Activated CD4-positive, alpha-beta T cell treated with anti-CD3 and anti-CD28 coated beads, Interleukin-2, amount 50 U/mL, for 1 hour (primary cell): ENCODE measurements around the gene GPC4.

ENCODE experiments used
- DNase-seq: peaks from one replicate; pipeline ENCODE4 v3.0.0-alpha.2; 2020

The GPC4 gene

GRCh38 chrX:133415276-133416105 lies at the start of gene GPC4:
Gene GPC4 (minus strand): TSS chrX:133415489. CDS start chrX:133414965, 524 bp downstream.
- DNase-seq: no peak

DNA sequence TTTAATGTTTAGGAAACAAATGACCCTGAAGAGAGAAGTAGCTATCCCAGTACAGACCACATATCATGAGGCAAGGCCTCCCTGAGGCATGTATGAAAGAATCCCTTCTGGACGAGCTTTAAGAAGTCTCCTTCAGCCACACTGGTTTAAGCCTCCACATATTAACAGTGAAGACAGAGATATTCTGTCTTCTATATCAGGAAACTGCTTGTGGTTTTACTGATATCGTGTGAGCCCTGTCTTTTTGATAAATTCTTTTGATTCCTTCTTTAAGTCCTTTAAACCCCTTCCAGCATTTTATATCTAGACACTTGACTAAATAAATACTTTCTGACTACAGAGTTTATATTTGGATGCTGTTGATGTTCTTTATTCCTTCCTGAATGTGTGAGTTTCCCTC lies 45.9 kb upstream of the GPC4 start:
- DNase-seq: no peak

- no peak for DNase-seq
Observed at GRCh38 chrX:133454924-133455323, 39.6 kb upstream of the GPC4 start.

GRCh38 chrX:133454491-133454914 lies 39.2 kb upstream of the GPC4 start:
- DNase-seq: no peak

- DNase-seq: no peak
Observed at GRCh38 chrX:133448512-133449076, 33.3 kb upstream of the GPC4 start.

DNA sequence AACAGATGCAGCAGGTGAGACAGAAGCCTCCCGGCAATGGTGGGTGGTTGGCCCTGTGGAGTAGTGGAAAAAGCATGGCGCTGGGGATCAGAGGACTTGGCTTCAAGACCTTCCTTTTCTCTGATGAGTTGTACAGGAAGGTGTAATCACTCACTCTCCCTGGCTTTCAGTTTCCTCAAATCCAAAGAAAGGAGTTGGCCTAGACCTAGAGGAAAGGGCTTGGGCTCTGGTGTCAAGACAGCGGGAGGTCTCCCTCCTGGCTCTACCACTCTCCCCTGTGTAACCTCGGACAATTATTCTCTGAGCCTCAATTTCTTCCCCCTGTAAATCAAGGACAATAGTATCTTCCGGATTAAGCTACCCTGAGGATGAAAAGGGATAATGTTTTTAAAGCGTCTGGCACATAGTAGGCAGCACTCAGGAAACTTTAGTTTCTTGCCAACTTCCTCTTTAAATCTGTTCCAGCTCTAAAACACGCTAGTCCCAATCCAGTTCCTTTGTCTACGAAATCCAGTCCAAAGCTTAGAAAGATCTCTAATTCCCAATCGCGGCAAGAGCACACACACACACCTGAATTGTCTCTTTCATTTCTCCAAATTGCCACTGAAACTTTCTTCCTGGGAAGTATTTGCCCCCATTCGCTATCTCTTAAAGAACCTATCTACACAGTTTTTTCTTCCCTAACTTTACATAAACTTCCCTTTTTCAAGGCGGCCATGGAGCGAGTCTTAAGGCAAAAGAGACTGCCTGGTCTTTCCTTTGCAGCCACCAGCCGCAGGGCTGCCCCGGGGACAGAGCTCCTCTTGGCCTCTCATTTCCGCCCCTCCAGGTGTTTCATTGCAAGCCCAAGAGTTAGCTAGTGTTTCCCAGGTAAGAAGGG lies 29.9 kb upstream of the GPC4 start:
- no peak for DNase-seq

DNA sequence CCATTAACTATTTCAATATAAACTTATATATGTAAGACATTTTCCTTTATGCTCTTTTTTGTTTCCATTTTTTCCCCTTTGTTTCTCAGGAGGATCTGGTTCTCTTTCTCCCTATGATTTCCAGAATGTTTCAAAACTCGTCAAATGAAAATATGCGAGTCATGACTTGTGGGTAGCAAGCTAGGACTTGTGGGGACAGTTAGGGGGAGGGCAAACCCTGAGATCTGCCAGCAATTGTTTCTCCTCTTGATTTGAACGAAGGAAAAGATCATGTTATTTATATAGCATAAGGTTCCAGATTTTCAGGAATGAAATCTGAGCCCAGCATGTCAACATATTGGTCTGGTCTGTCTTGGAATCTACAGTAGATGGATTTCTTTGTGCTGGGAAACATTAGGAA lies 28.9 kb upstream of the GPC4 start:
- no peak for DNase-seq

DNA sequence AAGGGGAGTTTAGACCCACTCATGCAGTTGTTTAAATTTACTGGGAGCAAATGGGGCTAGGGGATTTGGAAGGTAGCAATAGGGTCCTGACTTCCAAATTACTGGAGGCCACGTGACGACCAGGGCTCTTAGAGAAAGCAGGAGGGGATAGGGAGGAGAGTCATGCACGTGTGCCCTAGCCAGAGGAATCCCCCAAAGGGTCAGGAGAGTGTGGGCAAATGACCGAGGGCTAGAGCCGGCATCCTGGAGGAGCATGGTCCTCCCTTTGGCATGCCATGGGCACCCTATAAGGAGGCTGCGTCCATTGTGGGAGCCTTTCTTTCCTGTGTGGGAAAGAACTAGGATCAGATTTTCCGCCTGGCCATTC lies 25.5 kb upstream of the GPC4 start:
- DNase-seq: no peak

DNA sequence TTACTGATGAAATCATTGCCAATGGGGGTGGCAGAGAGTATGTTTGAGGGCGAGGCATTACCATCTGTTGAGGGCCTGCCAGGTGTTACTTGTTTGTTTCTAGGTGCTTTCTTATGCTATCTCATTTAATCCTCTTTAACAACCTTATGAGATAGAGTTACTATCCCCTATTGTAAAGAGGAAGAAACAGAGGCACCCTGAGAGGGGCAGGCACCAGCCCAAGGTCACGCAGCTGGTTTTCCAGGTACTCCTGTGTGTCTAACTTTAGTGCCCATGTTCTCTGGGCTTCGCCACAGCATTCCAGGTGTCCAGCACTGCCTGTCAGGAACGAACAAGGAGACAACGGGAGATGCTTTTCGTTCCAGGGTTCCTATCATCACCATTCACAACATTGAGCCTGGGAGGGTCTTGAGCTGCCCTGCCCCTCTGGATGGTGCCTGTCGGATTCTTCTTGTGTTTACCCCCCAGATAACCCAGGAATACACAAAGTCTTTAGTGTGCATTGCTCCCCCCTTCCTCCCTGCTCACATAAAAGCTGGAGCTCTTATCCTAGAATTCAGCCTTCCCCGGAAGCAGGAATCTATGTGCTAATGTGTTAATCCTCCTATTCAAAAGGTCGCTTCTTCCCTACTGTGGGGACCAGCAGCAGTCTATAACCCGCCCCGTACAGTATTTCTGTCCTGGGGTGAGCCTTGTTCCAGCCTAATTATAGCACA lies 24.9 kb upstream of the GPC4 start:
- no peak for DNase-seq

- DNase-seq: no peak
Observed at GRCh38 chrX:133437766-133438165, 22.5 kb upstream of the GPC4 start.

DNA sequence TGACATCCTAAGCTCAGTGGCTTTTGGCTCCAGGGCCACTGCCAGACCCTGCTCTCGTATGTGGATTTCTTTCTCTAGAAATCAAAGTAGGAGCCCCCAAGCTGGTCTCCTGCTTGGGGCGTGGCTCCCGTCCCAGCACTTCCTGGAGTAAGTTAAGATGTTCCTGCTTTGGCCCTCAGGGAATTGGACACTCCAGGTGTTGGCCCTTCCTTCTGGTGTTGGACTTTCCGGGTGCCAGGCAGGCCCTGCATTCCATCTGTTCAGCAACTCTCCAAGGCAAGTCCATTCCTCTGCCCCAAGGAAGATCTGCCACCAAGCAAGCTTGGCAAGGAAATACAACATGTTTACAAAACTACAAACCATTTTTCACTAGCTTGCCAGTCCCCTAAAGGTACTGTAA lies 22.1 kb upstream of the GPC4 start:
- no peak for DNase-seq

- no peak for DNase-seq
Observed at GRCh38 chrX:133435544-133436124, 20.3 kb upstream of the GPC4 start.

GRCh38 chrX:133434197-133434820 lies 19.0 kb upstream of the GPC4 start:
- no peak for DNase-seq

DNA sequence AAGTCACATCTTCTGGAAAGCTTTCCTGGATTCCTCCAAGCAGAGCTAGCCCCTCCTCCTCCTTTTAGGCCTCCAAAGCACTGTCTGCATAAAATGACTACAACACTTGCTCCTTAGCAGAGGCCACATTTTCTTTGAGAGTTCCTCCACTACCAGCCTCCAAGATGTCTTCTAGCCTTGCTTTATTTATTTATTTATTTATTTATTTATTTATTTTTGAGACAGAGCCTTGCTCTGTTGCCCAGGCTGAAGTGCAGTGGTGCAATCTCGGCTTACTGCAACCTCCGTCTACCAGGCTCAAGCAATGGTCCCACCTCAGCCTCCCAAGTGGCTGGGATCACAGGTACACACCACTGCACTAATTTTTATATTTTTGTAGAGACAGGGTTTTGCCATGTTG lies 4.6 kb upstream of the GPC4 start:
- DNase-seq: no peak

- no peak for DNase-seq
Observed at GRCh38 chrX:133418588-133418987, 3.3 kb upstream of the GPC4 start.

DNA sequence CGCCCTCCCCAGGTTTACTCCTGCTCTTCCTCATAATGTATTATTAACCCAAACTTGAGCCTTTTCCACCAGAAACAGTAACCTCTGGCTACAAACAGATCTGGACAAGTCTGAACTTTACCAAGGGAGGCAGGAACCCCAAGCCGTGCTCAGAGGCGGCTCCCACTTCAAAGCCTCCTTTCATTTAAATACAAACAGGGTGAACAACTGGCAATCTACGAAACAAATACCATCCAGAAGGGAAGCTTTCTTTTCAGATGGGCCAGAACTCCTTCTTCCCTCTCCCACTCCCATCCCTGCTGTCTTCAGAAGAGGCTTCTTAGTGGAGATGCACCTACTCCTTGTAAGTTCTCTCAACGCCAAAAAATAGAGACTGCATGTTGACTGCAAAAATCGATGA lies 2.1 kb upstream of the GPC4 start:
- no peak for DNase-seq

GRCh38 chrX:133414406-133415275 lies 648 bp downstream of the GPC4 start:
- DNase-seq: no peak

DNA sequence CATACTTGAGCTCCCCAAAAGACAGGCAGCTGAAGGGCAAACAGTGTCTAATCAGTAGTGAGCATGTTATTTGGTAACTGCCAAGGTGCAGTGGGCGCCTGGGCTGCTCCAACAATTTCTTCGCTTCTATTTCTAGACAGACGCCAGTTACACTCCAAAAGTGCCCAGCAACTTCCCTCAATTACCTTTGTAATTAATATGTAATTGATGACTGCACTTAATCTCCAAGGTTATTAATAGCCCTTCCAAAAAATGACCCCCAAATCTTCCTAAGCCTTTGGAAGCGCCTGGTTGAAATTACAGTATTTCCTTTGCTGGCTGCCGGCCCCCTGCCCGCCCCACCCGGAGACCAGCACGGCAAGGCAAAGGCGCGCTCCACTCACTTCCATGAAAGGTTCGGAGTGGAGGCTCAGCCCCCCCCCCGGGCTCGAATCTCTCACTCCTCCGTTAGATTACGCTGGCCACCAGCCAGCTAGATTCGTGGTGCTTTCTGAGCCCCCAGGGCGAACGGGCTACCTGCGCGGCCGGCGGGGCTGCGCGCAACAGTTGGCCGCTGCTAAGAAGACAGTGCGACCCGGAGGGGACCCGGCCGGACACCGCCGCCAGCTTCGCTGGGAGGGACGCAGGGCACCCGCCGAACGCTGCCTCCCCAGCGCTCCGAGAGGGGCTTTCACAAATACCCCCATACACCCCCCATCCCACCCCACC lies 1.9 kb downstream of the GPC4 start:
- DNase-seq: no peak

DNA sequence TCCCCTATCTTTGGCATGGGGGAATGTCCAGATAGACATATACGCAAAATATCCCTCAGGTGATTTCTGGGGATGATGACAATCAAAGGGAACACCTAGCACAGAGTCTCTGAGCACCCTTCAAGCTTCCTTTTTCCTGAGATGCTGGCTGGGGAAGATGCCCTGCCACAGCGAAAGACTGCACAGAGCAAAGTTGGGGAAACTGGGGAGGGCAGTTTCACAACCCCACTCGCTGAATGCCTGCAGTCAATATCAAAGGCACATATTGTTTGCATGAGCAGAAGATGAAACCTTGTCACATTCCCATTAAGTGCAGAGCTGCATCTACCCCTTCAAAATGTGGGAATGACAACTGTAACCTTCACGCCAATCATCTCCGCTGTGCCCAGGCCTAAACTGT lies 2.6 kb downstream of the GPC4 start:
- no peak for DNase-seq

GRCh38 chrX:133412246-133412645 lies 3.0 kb downstream of the GPC4 start:
- DNase-seq: no peak

GRCh38 chrX:133410550-133410949 lies 4.7 kb downstream of the GPC4 start:
- DNase-seq: no peak
